ENCODE results near the gene DICER1. TPM values are rescaled to one million over a fixed set of nuclear protein-coding genes. Genes with fewer than 3 reads are reported as not detected.

The DICER1 gene
- total and polyA plus RNA-seq, 2 experiments from 2014 or later, result 21.4 to 59.2 TPM

- Mint-ChIP-seq H3K9me3 (no peaks in the 10 kb centered on the region), H3K4me3 (no peak overlapping the region), H3K27ac (no peak overlapping the region), H3K4me1 (peaks cover 36% of the 10 kb centered on the region), H3K36me3 (ENCODE audit: low read depth) (peaks cover 14% of the 10 kb centered on the region; the same call in 2 of the 3 replicates), H3K27me3 (ENCODE audit: insufficient read depth, low read depth, poor library complexity) (no peaks in the 10 kb centered on the region)
- H3K4me2 ChIP-seq, result no peak overlapping the region
- no peak overlapping the region for H3K27ac ChIP-seq (ENCODE audit: low read depth)
- peaks cover 11% of the 10 kb centered on the region for H4K20me1 ChIP-seq (replicated peaks; ENCODE audit: insufficient read depth)
- no peaks in the 10 kb centered on the region for H3K27me3 ChIP-seq (ENCODE audit: insufficient read depth)
- no peaks in the 10 kb centered on the region for H3K9me2 ChIP-seq (ENCODE audit: insufficient read depth)
- H3K4me1 ChIP-seq (ENCODE audit: insufficient read depth), result peaks cover 11% of the 10 kb centered on the region
- ATAC-seq, result no peak
- peaks cover 6% of the 10 kb centered on the region; the same call in 1 of the 2 replicates for H3K36me3 ChIP-seq (ENCODE audit: insufficient read depth)
- H3K4me3 ChIP-seq, result no peak overlapping the region
- no peak for DNase-seq (ENCODE audit: low spot score)
- H2AFZ ChIP-seq, result no peak overlapping the region
- no peaks in the 10 kb centered on the region for H3F3A ChIP-seq (replicated peaks; ENCODE audit: low read depth)
- H3K79me2 ChIP-seq (replicated peaks; ENCODE audit: insufficient read depth), result peaks cover 62% of the 10 kb centered on the region
- no peak for TF ChIP-seq CTCF (conservative IDR thresholded peaks at IDR 0.05; ENCODE audit: low read depth in 2 of 2)
- TF ChIP-seq ZNF331 (CRISPR knock-in tag; IDR thresholded peaks at IDR 0.05; ENCODE audit: low read depth), result no peak
- no peak for TF ChIP-seq REST (IDR thresholded peaks at IDR 0.05; ENCODE audit: unreplicated experiment)
- TF ChIP-seq STAT1 (IDR thresholded peaks at IDR 0.05; ENCODE audit: unreplicated experiment), result no peak
- no peak for TF ChIP-seq ZNF114 (CRISPR knock-in tag; IDR thresholded peaks at IDR 0.05)
- no peak for TF ChIP-seq POLR2AphosphoS5 (IDR thresholded peaks at IDR 0.05; ENCODE audit: low read depth)
- TF ChIP-seq JUNB (IDR thresholded peaks at IDR 0.05; ENCODE audit: unreplicated experiment), result no peak
- TF ChIP-seq EZH2 (IDR thresholded peaks at IDR 0.05; ENCODE audit: low read depth, unreplicated experiment), result no peak
Measured at GRCh38 chr14:95132760-95133159, 24.6 kb downstream of the DICER1 start.

GRCh38 chr14:95130549-95130948, 26.8 kb downstream of the DICER1 start:
- Histone ChIP-seq H3K4me1 (ENCODE audit: insufficient read depth) (peaks cover 10% of the 10 kb centered on the region), H3K4me3 (no peak overlapping the region), H4K20me1 (replicated peaks; ENCODE audit: insufficient read depth) (peaks cover 8% of the 10 kb centered on the region), H3K36me3 (ENCODE audit: insufficient read depth) (peaks cover 6% of the 10 kb centered on the region; the same call in 1 of the 2 replicates), H3K27me3 (ENCODE audit: insufficient read depth) (no peaks in the 10 kb centered on the region), H3K79me2 (replicated peaks; ENCODE audit: insufficient read depth) (peaks cover 43% of the 10 kb centered on the region), H3K9me2 (ENCODE audit: insufficient read depth) (no peaks in the 10 kb centered on the region), H2AFZ (no peak overlapping the region), H3K4me2 (no peak overlapping the region), H3K27ac (ENCODE audit: low read depth) (no peak overlapping the region), H3F3A (replicated peaks; ENCODE audit: low read depth) (no peaks in the 10 kb centered on the region)
- Mint-ChIP-seq H3K36me3 (ENCODE audit: low read depth) (peaks cover 21% of the 10 kb centered on the region; the same call in 2 of the 3 replicates), H3K4me3 (no peak overlapping the region), H3K27ac (no peak overlapping the region), H3K9me3 (no peaks in the 10 kb centered on the region), H3K27me3 (ENCODE audit: insufficient read depth, low read depth, poor library complexity) (no peaks in the 10 kb centered on the region), H3K4me1 (peaks cover 39% of the 10 kb centered on the region)
- ATAC-seq, result no peak
- DNase-seq (ENCODE audit: low spot score), result no peak
- TF ChIP-seq ZNF114 (CRISPR knock-in tag; IDR thresholded peaks at IDR 0.05), result no peak
- TF ChIP-seq ETS1 (IDR thresholded peaks at IDR 0.05), result no peak
- no peak for TF ChIP-seq EZH2phosphoT487 (IDR thresholded peaks at IDR 0.05; ENCODE audit: unreplicated experiment)
- no peak for TF ChIP-seq POLR2AphosphoS5 (IDR thresholded peaks at IDR 0.05; ENCODE audit: low read depth)
- TF ChIP-seq ZNF331 (CRISPR knock-in tag; IDR thresholded peaks at IDR 0.05; ENCODE audit: low read depth), result no peak
- no peak for TF ChIP-seq REST (IDR thresholded peaks at IDR 0.05; ENCODE audit: unreplicated experiment)
- no peak for TF ChIP-seq JUNB (IDR thresholded peaks at IDR 0.05; ENCODE audit: unreplicated experiment)
- no peak for TF ChIP-seq EZH2 (IDR thresholded peaks at IDR 0.05; ENCODE audit: low read depth, unreplicated experiment)
- no peak for TF ChIP-seq CTCF (conservative IDR thresholded peaks at IDR 0.05; ENCODE audit: low read depth in 2 of 2)
- TF ChIP-seq STAT1 (IDR thresholded peaks at IDR 0.05; ENCODE audit: unreplicated experiment), result no peak
